ENCODE results near the gene LRFN4.

- TF ChIP-seq OSR1 (CRISPR knock-in tag; IDR thresholded peaks at IDR 0.05) = no peak
- TF ChIP-seq SNAI2 (CRISPR knock-in tag; IDR thresholded peaks at IDR 0.05) = no peak
- no peak for TF ChIP-seq ZC3H10 (CRISPR knock-in tag; IDR thresholded peaks at IDR 0.05)
- no peak for TF ChIP-seq GLIS3 (CRISPR knock-in tag; IDR thresholded peaks at IDR 0.05)
- TF ChIP-seq PATZ1 (CRISPR knock-in tag; IDR thresholded peaks at IDR 0.05; ENCODE audit: borderline replicate concordance) = no peak
These were observed 5.1 kb downstream of the LRFN4 start for GRCh38 chr11:66861774-66862558.

All from SK-N-SH treated with all-trans-retinoic acid at 6 μM for 48 hours (cell line).